Cerebellar nuclear complex (tissue), 1 donor: ENCODE data around the gene RPL35.

ENCODE experiments used
- DNase-seq, 2 experiments: peaks; one replicate each; lab custom pipeline; 2025; lab: John Stamatoyannopoulos, UW

RPL35 gene

GRCh38 chr9:124861342-124862229, at the start of gene RPL35, which contains the start of gene ARPC5L:
RPL35 (minus strand) TSS chr9:124861957; CDS start chr9:124861912, 45 bp downstream.
ARPC5L (plus strand) TSS chr9:124862130; CDS start chr9:124869291, 7,161 bp downstream.
- peak; percentile 49 to 81 for DNase-seq

- no peak for DNase-seq
Observed at GRCh38 chr9:124908098-124908497, 46.3 kb upstream of the RPL35 start.

- DNase-seq: no peak
Observed at GRCh38 chr9:124906966-124907365, 45.2 kb upstream of the RPL35 start.

- no peak for DNase-seq
Observed at GRCh38 chr9:124899845-124900244, 38.1 kb upstream of the RPL35 start.

GRCh38 chr9:124897570-124898460, 36.1 kb upstream of the RPL35 start:
- DNase-seq: no peak

GRCh38 chr9:124894741-124895170, 33.0 kb upstream of the RPL35 start:
- no peak for DNase-seq

- DNase-seq: no peak
Observed at GRCh38 chr9:124894035-124894740, 32.4 kb upstream of the RPL35 start.

GRCh38 chr9:124890179-124890578, 28.4 kb upstream of the RPL35 start:
- no peak for DNase-seq

- DNase-seq: no peak
Observed at GRCh38 chr9:124889006-124889405, 27.2 kb upstream of the RPL35 start.

GRCh38 chr9:124887832-124888231, 26.1 kb upstream of the RPL35 start:
- DNase-seq: no peak

- DNase-seq: peak in 1 of 2 experiments; percentile 40
Observed at GRCh38 chr9:124886866-124887492, 25.2 kb upstream of the RPL35 start.

GRCh38 chr9:124886461-124886860, 24.7 kb upstream of the RPL35 start:
- no peak for DNase-seq

GRCh38 chr9:124885551-124885950, 23.8 kb upstream of the RPL35 start:
- no peak for DNase-seq

GRCh38 chr9:124884376-124884775, 22.6 kb upstream of the RPL35 start:
- DNase-seq: no peak

- no peak for DNase-seq
Observed at GRCh38 chr9:124882231-124882630, 20.5 kb upstream of the RPL35 start.

- DNase-seq: no peak
Observed at GRCh38 chr9:124881138-124881743, 19.5 kb upstream of the RPL35 start.

- DNase-seq: no peak
Observed at GRCh38 chr9:124880501-124880900, 18.7 kb upstream of the RPL35 start.

- no peak for DNase-seq
Observed at GRCh38 chr9:124879226-124879625, 17.5 kb upstream of the RPL35 start.

- no peak for DNase-seq
Observed at GRCh38 chr9:124878518-124878917, 16.8 kb upstream of the RPL35 start.

- DNase-seq: no peak
Observed at GRCh38 chr9:124878021-124878420, 16.3 kb upstream of the RPL35 start.
